Esophagus squamous epithelium (tissue), 4 donors: Measurements from ENCODE around the gene RNF115.
A peak's percentile ranks its signal among the peaks of the same experiment; 100 is the strongest.

Experiments used
- CTCF ChIP-seq, 6 experiments: fragments of 450-650 bp in 4 of 6; fragments of 200-600 bp in 2 of 6; sonication (generic) in 2 of 6; IDR thresholded peaks; one replicate each; pipeline ENCODE4 v1.5.1; 2016 to 2019; ENCODE audit warnings: antibody characterized with exemption in 6 of 6, mild to moderate bottlenecking in 4 of 6, moderate library complexity in 4 of 6
- POLR2A ChIP-seq, 4 donors: fragments of 450-650 bp; IDR thresholded peaks; one replicate each; pipeline ENCODE4 v1.6.1; 2017; ENCODE audit warnings: antibody characterized with exemption in 4 of 4, mild to moderate bottlenecking in 4 of 4, moderate library complexity in 3 of 4

DNA sequence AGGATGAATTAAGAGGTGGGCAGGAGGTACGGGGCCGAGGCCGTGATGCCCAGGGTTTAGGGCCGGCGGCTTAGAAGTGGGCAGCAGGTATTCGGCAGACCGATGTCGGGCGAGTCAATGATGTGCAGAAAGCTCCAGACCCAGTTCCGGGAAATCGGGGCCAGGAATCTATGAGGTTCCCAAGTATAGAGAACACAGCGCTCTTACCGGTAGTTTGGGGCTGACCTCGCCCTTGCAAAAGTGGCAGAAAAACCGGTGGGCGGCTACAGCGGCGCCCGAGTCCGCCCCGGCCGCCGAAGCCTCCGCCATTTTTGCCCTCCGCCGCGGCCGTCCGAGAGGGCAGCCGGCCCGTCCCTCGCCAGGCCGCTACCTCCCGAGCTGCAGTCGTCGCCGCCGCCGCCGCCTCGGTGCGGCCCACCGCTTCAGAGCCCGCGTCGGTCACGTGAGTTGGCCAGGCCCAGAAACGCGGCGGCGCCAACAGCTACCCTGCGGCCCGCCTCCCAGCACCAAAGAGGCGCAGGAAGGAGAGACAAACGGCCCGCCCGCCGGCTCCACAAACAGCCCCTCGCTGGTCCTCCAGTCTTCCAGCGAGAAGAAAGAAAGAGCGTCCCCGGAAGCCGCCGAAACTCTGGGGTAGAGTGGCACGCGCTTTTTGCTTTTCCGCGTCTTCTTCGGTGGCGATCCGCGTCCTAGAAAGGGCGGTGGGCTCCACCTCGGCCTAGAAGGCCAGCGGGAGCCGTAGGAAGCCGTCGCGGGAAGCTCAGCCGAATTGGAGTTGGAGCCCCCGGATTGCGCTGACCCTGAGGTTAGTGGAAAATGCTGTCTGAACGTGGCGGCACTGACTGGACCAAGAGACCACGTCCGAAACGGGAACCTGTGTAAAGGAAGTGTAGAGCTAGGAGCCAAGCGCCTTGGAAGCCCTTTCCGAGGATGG lies at the start of gene RNF115, which contains the start of gene POLR3C:
- TF ChIP-seq CTCF (IDR thresholded peaks at IDR 0.05) (peak in 1 of 6 experiments; percentile 11), POLR2A (IDR thresholded peaks at IDR 0.05) (peak in 3 of 4 donors; percentile 3 to 91 (median 88))
